CD4-positive, alpha-beta memory T cell (primary cell): ENCODE measurements around the gene MTERF4. TPM values are rescaled to one million over a fixed set of nuclear protein-coding genes. Genes with fewer than 3 reads are reported as not detected.

Experiments
- CTCF ChIA-PET: fragments of 350-600 bp; sonication (Branson Sonifier 250); formaldehyde crosslinking; loops from one replicate; lab custom pipeline; 2021; ENCODE audit warnings: inconsistent platforms; ENCODE audit not compliant: partially characterized antibody; lab: Charles Lee
- POLR2A ChIA-PET: fragments of 350-600 bp; sonication (Branson Sonifier 250); formaldehyde crosslinking; loops from one replicate; lab custom pipeline; 2021; ENCODE audit not compliant: partially characterized antibody; lab: Charles Lee
- DNase-seq, 5 donors: peaks; one replicate each; pipeline versions ENCODE4 v3.0.0 to v3.0.0-alpha.2; 2020 to 2022; ENCODE audit warnings: mixed read lengths in 1 of 5
- H3K27ac ChIP-seq: one replicate; pipeline ENCODE4 v1.7.0; 2013; ENCODE audit warnings: low read depth, low read length
- H3K27me3 ChIP-seq: 2 replicates; pipeline ENCODE4 v1.7.0; 2013; ENCODE audit warnings: mild to moderate bottlenecking, low read length, moderate library complexity; ENCODE audit not compliant: insufficient read depth
- H3K36me3 ChIP-seq: 2 replicates; pipeline ENCODE4 v1.7.0; 2013; ENCODE audit warnings: mild to moderate bottlenecking, low read length, moderate library complexity; ENCODE audit not compliant: insufficient read depth
- H3K4me1 ChIP-seq: 2 replicates; pipeline ENCODE4 v1.7.0; 2013; ENCODE audit warnings: mild to moderate bottlenecking, low read length, moderate library complexity; ENCODE audit not compliant: insufficient read depth
- H3K4me3 ChIP-seq, 2 donors: one replicate each; pipeline ENCODE4 v1.7.0; 2013; ENCODE audit warnings: low read length in 2 of 2, mild to moderate bottlenecking in 1 of 2
- H3K9me3 ChIP-seq, 2 donors: one replicate each; pipeline ENCODE4 v1.7.0; 2013; ENCODE audit warnings: low read length in 2 of 2, control low read depth in 1 of 2; ENCODE audit not compliant: control insufficient read depth in 1 of 2
- H3K27ac Mint-ChIP-seq, 7 donors: one replicate each; pipeline ENCODE4 v1.8.0; 2020 to 2021; ENCODE audit warnings: mixed read lengths in 7 of 7, mild to moderate bottlenecking in 6 of 7, inconsistent platforms in 3 of 7, moderate library complexity in 3 of 7
- H3K27me3 Mint-ChIP-seq, 2 donors: one replicate each; pipeline ENCODE4 v1.8.0; 2020 to 2021; ENCODE audit warnings: mixed read lengths in 2 of 2
- H3K36me3 Mint-ChIP-seq, 2 donors: one replicate each; pipeline ENCODE4 v1.8.0; 2020 to 2021; ENCODE audit warnings: mixed read lengths in 2 of 2, inconsistent platforms in 1 of 2, mild to moderate bottlenecking in 1 of 2
- H3K4me1 Mint-ChIP-seq, 4 donors: one replicate each; pipeline ENCODE4 v1.8.0; 2020 to 2021; ENCODE audit warnings: mixed read lengths in 4 of 4, mild to moderate bottlenecking in 1 of 4
- H3K4me3 Mint-ChIP-seq, 8 donors: one replicate each; pipeline ENCODE4 v1.8.0; 2020 to 2021; ENCODE audit warnings: mixed read lengths in 8 of 8, mild to moderate bottlenecking in 7 of 8, moderate library complexity in 6 of 8, inconsistent platforms in 3 of 8
- H3K9me3 Mint-ChIP-seq, 8 donors: one replicate each; pipeline ENCODE4 v1.8.0; 2020 to 2021; ENCODE audit warnings: mixed read lengths in 8 of 8, mild to moderate bottlenecking in 5 of 8, inconsistent platforms in 3 of 8, moderate library complexity in 1 of 8
- intact Hi-C: fragments of 100-400 bp; cut with micrococcal nuclease; formaldehyde crosslinking; loops from one replicate; pipeline ENCODE4 v1.15.1; 2023
- polyA plus RNA-seq, 2 donors: library from polyadenylated mRNA; unstranded; fragments of 300-500 nt; fragmentation: Illumina TruSeq; gene quantifications; one replicate each; pipeline ENCODE4 v1.2.3, GENCODE V29; 2021
- total RNA-seq, 2 experiments: library from RNA; stranded (reverse); gene quantifications; one replicate each; pipeline ENCODE4 v1.2.3, GENCODE V29; 2021

MTERF4 gene
- total and polyA plus RNA-seq, 4 experiments from 2014 or later = 44.6 to 227 (median 130) TPM

- Mint-ChIP-seq H3K4me3 (no peak overlapping the region), H3K9me3 (no peaks in the 10 kb centered on the region), H3K4me1 (peaks cover 0 to 3% (median under 1%) of the 10 kb centered on the region in 4 donors), H3K27ac (no peak overlapping the region), H3K27me3 (no peaks in the 10 kb centered on the region), H3K36me3 (peaks cover 31 to 47% of the 10 kb centered on the region in 2 donors)
- intact Hi-C loops = no loop called here
- DNase-seq = no peak
- Histone ChIP-seq H3K36me3 (peaks cover 33% of the 10 kb centered on the region), H3K4me1 (no peaks in the 10 kb centered on the region), H3K4me3 (no peak overlapping the region), H3K27ac (no peak overlapping the region), H3K27me3 (no peaks in the 10 kb centered on the region), H3K9me3 (no peaks in the 10 kb centered on the region)
- ChIA-PET POLR2A (interaction anchor here (1.1 to 2.4 kb wide), 5 partner anchors 11 to 25 kb away, joined by 3 to 8 read pairs (median 4); partner anchors contain the start of gene PPP1R7), CTCF (no interaction called here)
Observed at GRCh38 chr2:241135737-241136136, 33.6 kb upstream of the MTERF4 start.

GRCh38 chr2:241134711-241135110, 32.6 kb upstream of the MTERF4 start:
- no peak overlapping the region for H3K4me3 Mint-ChIP-seq
- no peaks in the 10 kb centered on the region for H3K27me3 Mint-ChIP-seq
- H3K4me1 ChIP-seq = peaks cover under 1% of the 10 kb centered on the region
- H3K27ac Mint-ChIP-seq = no peak overlapping the region
- H3K36me3 Mint-ChIP-seq = peaks cover 29 to 48% of the 10 kb centered on the region in 2 donors
- no peak overlapping the region for H3K4me3 ChIP-seq
- no peaks in the 10 kb centered on the region for H3K9me3 ChIP-seq
- POLR2A ChIA-PET = interaction anchor here (1.0 to 1.2 kb wide), 3 partner anchors 14 to 32 kb away, joined by 3 read pairs; partner anchors contain the start of gene PASK
- H3K9me3 Mint-ChIP-seq = no peaks in the 10 kb centered on the region
- CTCF ChIA-PET = no interaction called here
- intact Hi-C loops = no loop called here
- H3K27me3 ChIP-seq = no peaks in the 10 kb centered on the region
- H3K4me1 Mint-ChIP-seq = peaks cover 0 to 5% (median under 1%) of the 10 kb centered on the region in 4 donors
- DNase-seq = no peak
- H3K27ac ChIP-seq = no peak overlapping the region
- H3K36me3 ChIP-seq = peaks cover 25% of the 10 kb centered on the region

- CTCF ChIA-PET = no interaction called here
- Mint-ChIP-seq H3K27ac (peak overlapping the region in 2 of 7 donors; percentile 23 to 30), H3K36me3 (peaks cover 23 to 39% of the 10 kb centered on the region in 2 donors)
Observed at GRCh38 chr2:241133436-241133820, 31.3 kb upstream of the MTERF4 start.

GRCh38 chr2:241132538-241133435, 30.7 kb upstream of the MTERF4 start:
- H3K4me3 ChIP-seq = no peak overlapping the region
- CTCF ChIA-PET = no interaction called here
- no peaks in the 10 kb centered on the region for H3K9me3 Mint-ChIP-seq
- peaks cover 17% of the 10 kb centered on the region for H3K4me1 ChIP-seq
- DNase-seq = no peak
- intact Hi-C loops = no loop called here
- no peaks in the 10 kb centered on the region for H3K9me3 ChIP-seq
- no peaks in the 10 kb centered on the region for H3K27me3 Mint-ChIP-seq
- no peak overlapping the region for H3K27ac ChIP-seq
- peaks cover 17 to 33% of the 10 kb centered on the region in 2 donors for H3K36me3 Mint-ChIP-seq
- H3K4me3 Mint-ChIP-seq = peak overlapping the region in 1 of 8 donors; percentile 25
- POLR2A ChIA-PET = interaction anchor here (0.5 to 1.4 kb wide), 3 partner anchors 9 to 30 kb away, joined by 3 read pairs; partner anchors contain the start of gene MTERF4
- peaks cover 8% of the 10 kb centered on the region for H3K36me3 ChIP-seq
- H3K27me3 ChIP-seq = no peaks in the 10 kb centered on the region
- H3K27ac Mint-ChIP-seq = peak overlapping the region in 3 of 7 donors; percentile 23 to 30 (median 29)
- H3K4me1 Mint-ChIP-seq = peaks cover 8 to 22% (median 11%) of the 10 kb centered on the region in 4 donors

More at GRCh38 chr2:241133436-241133820, 31.3 kb upstream of the MTERF4 start:
- no peak for DNase-seq
- POLR2A ChIA-PET = interaction anchor here (0.5 kb wide), 1 partner anchor 25 kb away, joined by 3 read pairs; no protein-coding TSS in a partner anchor
- Mint-ChIP-seq H3K4me1 (peaks cover 2 to 15% (median 5%) of the 10 kb centered on the region in 4 donors), H3K4me3 (no peak overlapping the region), H3K9me3 (no peaks in the 10 kb centered on the region), H3K27me3 (no peaks in the 10 kb centered on the region)
- Histone ChIP-seq H3K27me3 (no peaks in the 10 kb centered on the region), H3K9me3 (no peaks in the 10 kb centered on the region), H3K36me3 (peaks cover 15% of the 10 kb centered on the region), H3K27ac (no peak overlapping the region), H3K4me1 (peaks cover 11% of the 10 kb centered on the region), H3K4me3 (no peak overlapping the region)
- intact Hi-C loops = no loop called here

GRCh38 chr2:241131531-241131930, 29.4 kb upstream of the MTERF4 start:
- H3K36me3 ChIP-seq = peaks cover 5% of the 10 kb centered on the region
- CTCF ChIA-PET = no interaction called here
- no peak overlapping the region for H3K27ac ChIP-seq
- Mint-ChIP-seq H3K36me3 (peaks cover 15 to 35% of the 10 kb centered on the region in 2 donors), H3K4me1 (peaks cover 15 to 33% (median 21%) of the 10 kb centered on the region in 4 donors), H3K27me3 (no peaks in the 10 kb centered on the region), H3K27ac (no peak overlapping the region), H3K9me3 (no peaks in the 10 kb centered on the region), H3K4me3 (no peak overlapping the region)
- no peaks in the 10 kb centered on the region for H3K27me3 ChIP-seq
- no peak overlapping the region for H3K4me3 ChIP-seq
- no peak for DNase-seq
- POLR2A ChIA-PET = interaction anchor here (1.4 kb wide), 1 partner anchor 29 kb away, joined by 3 read pairs; the partner anchor contains the start of gene MTERF4
- intact Hi-C loops = no loop called here
- peaks cover 30% of the 10 kb centered on the region for H3K4me1 ChIP-seq
- no peaks in the 10 kb centered on the region for H3K9me3 ChIP-seq

GRCh38 chr2:241130316-241130715, 28.2 kb upstream of the MTERF4 start:
- Mint-ChIP-seq H3K4me1 (peaks cover 16 to 44% (median 21%) of the 10 kb centered on the region in 4 donors), H3K4me3 (no peak overlapping the region), H3K9me3 (no peaks in the 10 kb centered on the region), H3K27me3 (no peaks in the 10 kb centered on the region), H3K27ac (peak overlapping the region in 2 of 7 donors; percentile 31 to 65), H3K36me3 (peaks cover 11 to 23% of the 10 kb centered on the region in 2 donors)
- no peak overlapping the region for H3K27ac ChIP-seq
- H3K36me3 ChIP-seq = no peaks in the 10 kb centered on the region
- H3K4me1 ChIP-seq = peaks cover 40% of the 10 kb centered on the region
- DNase-seq = no peak
- ChIA-PET POLR2A (interaction anchor here (0.8 to 7.4 kb wide), 4 partner anchors 19 to 29 kb away, joined by 3 to 72 read pairs (median 4); partner anchors contain the start of gene PASK), CTCF (interaction anchor here (1.7 kb wide), 1 partner anchor 20 kb away, joined by 3 read pairs; no protein-coding TSS in a partner anchor)
- H3K27me3 ChIP-seq = no peaks in the 10 kb centered on the region
- intact Hi-C loops = no loop called here
- no peaks in the 10 kb centered on the region for H3K9me3 ChIP-seq
- H3K4me3 ChIP-seq = no peak overlapping the region
